Sigmoid colon (tissue), 4 donors: Measurements from ENCODE around the gene ADK.

Experiments used
- CTCF ChIP-seq, 4 experiments: fragments of 450-650 bp in 3 of 4; fragments of 200-600 bp in 1 of 4; IDR thresholded peaks; one replicate each; pipeline ENCODE4 v1.5.1; 2016 to 2019; ENCODE audit warnings: antibody characterized with exemption in 4 of 4, mild to moderate bottlenecking in 3 of 4, moderate library complexity in 2 of 4
- EP300 ChIP-seq, 4 donors: sonication (generic); formaldehyde crosslinking; IDR thresholded peaks; one replicate each; pipeline ENCODE4 v1.6.1; 2017; ENCODE audit warnings: antibody characterized with exemption in 4 of 4
- POLR2A ChIP-seq, 2 donors: fragments of 450-650 bp; IDR thresholded peaks; one replicate each; pipeline ENCODE4 v1.6.1; 2016; ENCODE audit warnings: antibody characterized with exemption in 2 of 2, mild to moderate bottlenecking in 2 of 2, moderate library complexity in 2 of 2
- POLR2AphosphoS5 ChIP-seq, 4 donors: sonication (generic); formaldehyde crosslinking; IDR thresholded peaks; one replicate each; pipeline ENCODE4 v1.6.1; 2017; ENCODE audit warnings: antibody characterized with exemption in 4 of 4

GRCh38 chr10:74153676-74154075, 2.7 kb downstream of the ADK start:
- TF ChIP-seq POLR2A (IDR thresholded peaks at IDR 0.05) (no peak), CTCF (IDR thresholded peaks at IDR 0.05) (no peak), POLR2AphosphoS5 (IDR thresholded peaks at IDR 0.05) (no peak), EP300 (IDR thresholded peaks at IDR 0.05) (no peak)
